Activated CD8-positive, alpha-beta memory T cell treated with anti-CD3 and anti-CD28 coated beads for 4 hours (primary cell): Measurements from ENCODE around the gene SATB1.

Experiments used
- DNase-seq, 2 donors: peaks; one replicate each; pipeline ENCODE4 v3.0.0-alpha.2; 2020; ENCODE audit warnings: low read depth in 2 of 2

The SATB1 gene

DNA sequence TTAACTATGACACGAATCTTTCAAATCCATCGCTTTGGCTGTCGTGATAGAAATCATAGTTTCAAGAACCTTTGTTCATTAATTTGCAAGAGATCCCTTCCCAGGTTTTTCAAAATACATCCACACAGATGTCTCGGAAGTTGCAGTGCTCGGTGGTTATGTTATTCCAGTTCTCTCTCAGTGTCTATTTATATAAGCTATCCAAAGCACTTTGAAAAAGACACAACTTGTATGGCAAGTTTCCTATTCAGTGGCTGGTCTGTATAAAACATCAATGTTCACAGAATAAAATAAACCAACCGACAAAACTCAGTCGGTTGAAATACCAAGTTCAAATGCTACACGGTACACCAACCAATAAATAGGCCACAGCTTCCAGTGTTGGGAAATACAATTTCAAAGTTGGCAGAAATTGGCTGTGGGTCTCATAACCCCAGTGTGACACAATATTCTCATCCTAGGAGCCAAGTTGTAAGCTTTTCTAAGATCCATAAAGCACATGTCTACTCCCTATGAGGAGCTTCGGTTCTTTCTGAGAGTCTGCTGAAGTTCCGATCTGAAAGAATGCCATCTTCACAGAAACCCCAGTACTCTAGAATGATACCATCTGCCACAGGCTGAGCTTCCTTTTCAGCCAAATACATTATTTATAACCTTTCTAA is 23.7 kb downstream of the SATB1 start:
- no peak for DNase-seq

DNA sequence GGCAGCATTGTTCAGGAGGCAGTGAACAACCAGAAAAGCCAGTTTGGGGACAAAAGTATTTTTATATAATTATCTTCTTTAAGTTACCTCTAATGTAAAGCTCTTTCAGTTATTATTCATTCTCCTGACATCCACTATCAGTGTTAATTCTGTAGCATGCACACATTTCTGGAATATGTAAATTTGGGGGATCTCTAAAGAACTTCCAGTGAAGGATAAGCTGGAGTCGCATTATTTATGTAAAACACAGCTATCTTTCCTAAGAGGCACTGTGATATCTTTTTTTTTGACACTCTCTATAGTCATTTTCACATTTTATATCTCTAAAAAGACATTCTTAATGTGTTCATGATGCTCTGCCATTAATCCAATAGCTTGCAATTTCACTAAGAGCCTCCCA is 26.7 kb downstream of the SATB1 start:
- no peak for DNase-seq

DNA sequence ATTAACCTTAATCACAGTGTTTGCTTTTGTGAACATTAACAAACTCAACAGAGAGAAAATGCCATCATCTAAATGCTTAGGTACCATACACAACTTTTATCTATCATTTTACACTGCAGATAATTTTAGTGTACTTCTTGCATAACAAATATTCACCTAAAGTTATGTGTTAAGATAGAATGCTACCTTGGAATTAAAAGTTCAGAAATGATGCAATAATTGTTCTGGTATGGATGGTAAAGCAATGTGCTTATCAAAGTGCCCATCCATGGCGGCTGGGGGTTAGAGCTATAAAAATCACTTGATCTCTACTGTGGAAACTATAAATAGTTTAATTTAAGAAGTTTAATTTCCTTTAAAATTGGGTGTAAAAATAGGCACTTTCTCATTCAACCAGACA is 28.7 kb downstream of the SATB1 start:
- no peak for DNase-seq

DNA sequence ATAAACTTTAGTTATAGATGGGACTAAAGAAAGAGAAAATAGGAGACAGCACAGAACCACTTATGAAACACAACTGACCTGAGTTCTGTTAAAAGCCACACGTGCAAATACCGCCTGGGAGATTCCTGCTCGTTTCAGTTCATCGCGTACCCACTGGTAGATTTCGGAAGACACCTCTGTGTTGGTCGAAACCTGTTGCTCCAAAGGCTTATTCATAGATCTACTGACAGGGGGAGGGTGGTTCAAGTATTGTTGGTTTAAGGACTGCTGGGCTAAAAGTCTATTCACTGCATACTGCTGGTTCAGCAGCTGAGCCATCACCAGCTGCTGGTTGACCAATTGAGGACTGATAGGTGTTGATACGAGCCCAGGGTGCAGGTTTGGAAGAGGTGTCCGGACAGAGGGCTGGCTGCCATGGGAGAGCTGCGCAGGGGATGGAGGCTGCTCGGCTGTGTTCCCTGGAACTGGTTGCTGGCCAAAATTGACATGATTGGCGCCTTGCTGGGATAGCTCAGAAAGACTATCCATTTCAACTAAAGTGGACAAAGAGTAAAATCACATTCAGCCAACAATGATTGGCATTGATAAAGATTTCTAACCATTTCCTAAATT is 30.6 kb downstream of the SATB1 start:
- no peak for DNase-seq

DNA sequence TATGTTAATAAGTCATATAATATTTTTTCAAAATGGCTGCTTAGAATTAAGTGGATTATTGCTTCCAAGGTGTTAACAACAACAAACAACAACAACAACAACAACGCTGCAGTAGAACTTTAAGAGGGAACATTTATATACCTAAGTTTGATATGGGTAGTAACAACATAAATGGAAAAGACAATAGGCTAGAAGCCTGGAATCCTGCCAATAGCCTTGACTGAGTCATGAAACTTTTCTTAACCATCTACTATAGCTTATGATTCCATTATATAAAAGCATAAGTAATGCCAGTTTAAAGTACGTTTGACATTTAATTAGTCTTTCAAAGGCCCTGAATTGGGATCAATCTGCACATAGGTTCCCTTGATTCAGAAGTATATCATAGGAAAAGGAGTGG is 31.2 kb downstream of the SATB1 start:
- no peak for DNase-seq

DNA sequence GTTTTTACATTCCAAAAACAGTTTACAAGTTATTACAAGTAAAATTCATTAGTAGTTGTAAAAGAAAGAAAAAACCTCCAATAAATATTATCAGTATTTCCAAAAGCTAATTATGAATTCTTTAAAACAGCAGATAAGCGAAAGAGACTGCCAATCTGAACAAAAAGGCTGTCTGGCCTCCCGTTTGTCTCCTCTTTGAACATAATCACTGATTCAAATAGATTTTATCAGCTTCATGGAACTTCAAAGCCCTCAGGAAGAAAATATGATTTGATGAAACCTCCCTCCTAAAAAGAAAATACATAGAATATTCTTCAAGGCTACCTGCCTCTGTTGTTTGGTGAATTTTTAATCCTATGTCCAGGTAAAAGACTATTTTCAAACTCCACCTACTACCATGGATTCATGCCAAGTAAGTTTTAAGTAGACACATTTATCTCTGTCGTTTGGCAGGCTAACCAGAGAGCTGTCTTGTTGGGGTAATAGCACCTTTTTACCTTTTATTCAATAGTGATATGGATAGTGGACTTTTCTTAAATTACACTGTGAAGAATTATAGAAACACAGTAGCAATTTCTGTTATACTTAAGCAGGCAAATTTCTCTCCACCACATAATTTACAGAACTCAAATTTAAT is 35.0 kb downstream of the SATB1 start:
- DNase-seq = no peak

DNA sequence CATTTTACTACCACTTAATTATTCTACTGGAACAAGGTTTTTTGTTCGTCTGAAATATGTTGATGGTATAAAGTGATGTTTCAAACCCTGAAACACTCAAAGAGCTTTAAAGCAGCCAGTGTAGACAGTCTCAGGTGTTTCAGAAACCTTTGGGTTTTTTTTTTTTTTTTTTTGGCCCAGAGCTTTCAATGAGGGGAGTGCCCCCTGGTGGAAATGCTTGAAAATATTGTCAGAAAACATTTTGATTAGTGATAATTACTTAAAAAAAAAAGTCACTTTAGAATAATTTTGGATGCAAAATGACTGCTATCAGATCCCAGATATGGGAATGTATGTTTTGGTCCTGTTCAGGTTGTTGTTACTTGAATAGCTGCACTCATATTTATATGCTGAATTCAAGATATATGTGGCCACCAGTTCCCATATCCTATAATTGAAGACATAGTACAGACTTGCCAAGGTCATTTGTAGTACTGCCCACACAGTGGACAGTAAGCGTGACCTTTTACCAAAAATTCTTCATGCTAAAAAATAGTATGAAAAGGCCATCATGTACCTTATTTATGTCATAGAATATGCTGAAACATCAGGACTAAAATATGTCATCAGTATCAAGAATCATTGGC is 35.9 kb downstream of the SATB1 start:
- DNase-seq = no peak

DNA sequence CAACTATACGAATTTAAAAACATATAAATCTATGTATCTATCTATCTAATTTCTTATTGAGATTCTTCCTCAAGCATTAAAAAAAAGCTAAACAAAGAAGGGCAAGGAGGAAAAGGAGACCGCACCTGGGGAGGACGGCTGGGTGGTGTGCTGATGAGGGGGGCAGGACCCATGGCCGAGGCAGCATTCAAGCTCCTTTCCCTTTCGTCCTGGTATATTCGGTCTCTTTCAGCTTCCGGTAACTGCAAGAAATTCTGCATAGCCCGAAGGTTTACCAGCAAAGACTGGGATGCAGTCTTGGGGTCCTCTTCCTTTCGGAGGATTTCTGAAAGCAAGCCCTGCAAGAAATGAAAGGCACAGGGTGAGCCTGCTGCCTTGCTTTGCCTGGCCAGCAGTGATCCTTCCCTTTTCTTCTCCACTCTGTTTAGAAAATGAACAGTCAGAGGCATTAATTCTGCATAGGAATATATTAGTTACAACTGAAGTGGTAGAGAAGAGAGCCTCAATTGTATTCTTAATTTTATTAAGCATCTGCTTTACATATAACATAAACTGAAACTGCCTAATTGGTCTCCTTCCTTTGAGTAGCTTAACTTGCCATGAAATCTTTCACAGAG is 38.8 kb downstream of the SATB1 start:
- no peak for DNase-seq

DNA sequence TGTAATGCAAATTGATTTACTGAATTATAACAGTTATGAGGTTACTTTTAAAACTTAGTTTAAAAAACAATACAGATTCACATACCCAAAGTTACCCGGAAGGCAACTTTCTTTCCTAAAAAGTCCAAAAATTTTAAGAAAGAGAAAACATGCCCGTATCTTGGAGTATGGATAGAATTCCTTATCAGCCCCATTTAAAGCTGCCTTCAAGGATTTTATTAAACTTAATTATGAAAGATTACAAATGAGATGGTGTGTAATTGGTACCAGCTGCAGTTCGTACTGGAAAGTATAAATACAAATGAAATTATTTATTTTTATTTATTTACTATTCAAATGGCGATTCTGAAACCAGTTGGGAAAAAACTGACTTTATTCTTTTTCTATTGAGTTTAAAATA is 39.4 kb downstream of the SATB1 start:
- no peak for DNase-seq

DNA sequence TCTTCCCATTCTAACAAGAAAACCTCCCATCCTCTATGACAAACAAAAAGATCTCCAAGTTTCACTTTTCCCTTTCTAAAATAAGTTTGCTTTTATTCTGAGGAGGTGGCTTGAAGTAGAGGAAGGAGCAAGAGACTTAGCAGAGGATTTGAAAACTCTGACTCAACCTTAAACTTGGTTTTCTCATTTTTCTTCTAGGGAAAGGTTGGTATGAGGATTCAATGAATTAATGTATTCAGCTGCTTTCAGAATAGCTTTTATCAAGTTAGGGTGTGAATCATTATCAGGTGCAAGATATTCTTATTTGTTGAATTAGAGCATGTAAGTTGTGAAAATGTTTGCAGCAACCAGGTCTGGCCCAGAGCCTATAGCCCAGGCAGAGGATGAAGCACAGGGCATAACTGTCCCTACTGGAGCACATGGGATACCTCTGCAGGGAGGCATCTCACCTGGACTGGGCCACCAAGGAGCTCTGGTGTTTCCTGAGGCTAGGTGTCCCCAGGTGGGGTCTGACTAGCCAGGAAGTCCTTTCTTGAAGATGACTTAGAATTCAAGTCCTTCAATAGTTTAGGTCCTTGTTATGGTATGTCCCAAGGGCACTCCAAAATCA is 42.3 kb downstream of the SATB1 start:
- DNase-seq = no peak

DNA sequence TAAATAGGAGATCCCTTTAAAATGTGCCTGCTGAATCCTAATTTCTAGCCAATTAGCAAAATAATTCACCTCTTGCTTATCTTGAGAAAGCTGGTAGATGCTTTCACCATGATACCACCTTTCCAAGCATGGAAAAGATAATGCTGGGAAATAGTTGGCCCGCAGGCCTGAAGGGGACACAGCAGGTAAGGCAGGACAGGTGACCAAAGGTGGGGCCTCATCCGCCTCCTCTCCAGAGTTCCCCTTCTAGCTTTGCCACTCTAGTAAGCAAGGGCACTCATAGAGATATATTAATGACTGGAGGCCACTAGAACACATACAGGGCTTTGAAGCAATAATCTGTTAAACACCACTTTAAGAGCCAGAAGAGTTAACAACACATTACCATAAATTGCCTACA is 45.5 kb downstream of the SATB1 start:
- DNase-seq = no peak

DNA sequence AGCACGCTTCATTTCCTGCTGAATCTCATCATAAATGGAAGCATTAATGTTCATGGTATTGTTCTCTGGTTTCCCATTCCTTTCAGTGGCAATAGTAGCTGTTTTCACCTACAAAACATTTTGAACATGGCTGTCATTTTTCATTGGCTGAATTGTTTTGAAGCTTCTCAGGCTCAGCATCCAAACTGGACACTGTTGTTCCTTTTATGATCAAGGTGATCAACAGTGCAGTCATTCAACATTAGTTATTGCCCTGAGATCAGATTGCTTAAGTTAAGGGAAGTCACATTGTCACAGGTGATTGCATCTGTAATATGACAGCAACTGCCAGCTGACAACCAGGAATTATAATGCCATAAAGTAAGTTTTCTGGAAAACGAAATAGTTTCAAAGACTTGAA is 46.9 kb downstream of the SATB1 start:
- no peak for DNase-seq

DNA sequence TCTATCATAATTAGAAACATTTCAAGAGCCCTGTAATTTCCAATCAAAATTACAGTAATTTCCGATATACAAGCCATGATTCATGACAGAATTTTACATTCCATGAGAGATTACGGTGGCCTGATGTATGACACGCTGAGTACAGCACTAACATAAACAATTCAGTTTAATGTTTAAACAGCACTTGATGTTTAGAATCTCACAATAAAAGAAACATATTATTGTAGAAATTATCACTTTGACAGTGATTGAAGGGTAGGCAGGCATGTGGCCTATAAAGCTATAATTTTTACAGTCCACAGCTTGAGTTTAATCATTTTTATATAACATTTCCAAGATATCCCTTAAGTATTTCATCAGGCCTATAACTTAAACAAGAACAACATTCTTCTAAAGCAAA is 48.5 kb downstream of the SATB1 start:
- no peak for DNase-seq

DNA sequence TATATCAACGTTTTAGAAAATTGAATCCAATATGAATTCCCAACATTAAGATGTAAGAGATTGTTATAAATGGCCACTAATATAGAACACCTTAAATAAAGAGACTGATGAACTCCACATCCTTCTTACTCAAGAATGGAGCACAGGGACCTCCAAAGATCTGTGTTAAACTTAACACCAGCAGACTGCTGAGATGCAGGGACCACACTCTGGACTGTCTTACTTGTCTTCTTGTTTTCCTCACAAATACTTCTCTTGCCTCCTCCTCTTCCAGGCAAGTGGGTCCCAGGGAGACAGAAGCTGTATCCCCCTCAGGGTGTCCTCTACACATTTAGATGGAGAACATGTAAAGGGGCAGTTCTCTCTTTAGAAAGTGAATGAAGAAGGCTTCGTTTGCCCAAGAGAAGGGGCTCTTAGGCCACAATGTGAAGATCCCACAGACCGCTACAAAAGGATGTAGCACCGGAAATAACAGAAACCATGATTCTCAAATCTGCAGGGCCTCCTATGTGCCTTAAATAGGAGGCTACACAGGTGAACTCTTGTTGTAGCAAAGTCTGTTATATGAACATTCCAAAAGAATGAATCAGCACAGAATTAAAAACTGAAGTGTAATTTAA is 52.2 kb downstream of the SATB1 start:
- DNase-seq = no peak

DNA sequence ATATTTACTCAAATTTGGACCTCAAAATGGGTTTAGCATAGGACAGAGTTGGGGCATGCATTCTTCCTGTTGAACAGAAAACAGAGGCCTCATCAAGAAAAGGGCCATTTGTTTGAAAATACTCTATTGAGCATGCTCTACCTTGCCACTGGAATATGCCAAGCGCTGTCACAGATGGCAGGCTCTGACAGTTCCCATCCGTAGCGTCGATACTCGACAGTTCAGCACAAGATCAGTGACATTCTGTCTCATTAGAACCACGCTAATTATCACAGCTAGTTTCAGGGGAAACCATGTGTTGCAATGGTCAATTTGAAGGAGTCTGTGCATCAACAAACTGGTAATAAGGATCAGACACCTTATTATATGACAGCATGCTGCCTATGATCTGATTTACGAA is 54.5 kb downstream of the SATB1 start:
- no peak for DNase-seq

DNA sequence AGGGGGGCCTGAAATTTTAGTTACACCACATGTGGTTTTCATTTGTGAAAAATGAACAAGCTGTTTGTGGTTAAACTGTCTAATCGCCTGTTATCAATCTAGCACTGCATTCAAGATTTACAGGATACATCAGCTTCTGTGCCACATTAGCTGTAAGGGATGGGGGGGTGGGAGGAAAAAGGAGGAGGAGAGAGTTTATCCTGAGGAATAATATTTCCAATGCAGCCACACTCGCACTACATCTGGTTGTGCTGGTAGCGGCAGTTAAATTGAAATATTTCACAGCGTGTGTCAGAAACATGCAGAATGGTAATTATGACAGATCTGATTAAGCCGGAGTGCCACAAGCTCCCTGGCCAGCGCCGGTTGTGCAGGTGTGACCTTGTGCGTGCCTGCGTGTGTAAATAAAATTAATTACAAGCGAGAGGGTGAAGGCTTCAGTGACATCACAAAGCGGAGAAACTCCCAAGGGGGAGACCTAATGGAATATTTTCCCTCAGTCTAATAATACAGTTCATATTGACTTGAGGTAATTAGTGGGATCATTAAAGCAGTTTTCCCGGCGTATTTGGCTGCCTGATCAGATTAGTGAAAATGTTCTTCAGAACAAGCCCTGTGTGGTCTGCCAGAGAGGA is 55.5 kb downstream of the SATB1 start:
- no peak for DNase-seq

DNA sequence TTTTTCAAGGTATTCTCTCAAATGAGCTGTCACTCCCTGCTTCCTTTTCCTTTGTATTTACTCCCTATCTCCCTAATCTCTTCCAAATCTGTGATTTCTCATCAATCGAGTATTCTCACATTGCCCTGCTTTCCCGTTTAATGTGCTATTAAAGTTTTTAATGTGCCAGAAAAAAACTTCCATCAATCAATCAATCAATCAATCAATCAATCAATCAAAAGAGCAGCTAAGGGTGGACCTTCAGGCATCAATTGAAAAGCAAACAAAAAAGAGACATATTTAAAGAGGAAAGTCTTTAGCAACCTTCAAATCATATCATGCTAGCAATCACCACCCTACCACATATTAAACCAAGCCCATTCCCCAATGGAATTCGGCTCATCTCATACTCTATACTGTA is 58.9 kb downstream of the SATB1 start:
- DNase-seq = no peak

DNA sequence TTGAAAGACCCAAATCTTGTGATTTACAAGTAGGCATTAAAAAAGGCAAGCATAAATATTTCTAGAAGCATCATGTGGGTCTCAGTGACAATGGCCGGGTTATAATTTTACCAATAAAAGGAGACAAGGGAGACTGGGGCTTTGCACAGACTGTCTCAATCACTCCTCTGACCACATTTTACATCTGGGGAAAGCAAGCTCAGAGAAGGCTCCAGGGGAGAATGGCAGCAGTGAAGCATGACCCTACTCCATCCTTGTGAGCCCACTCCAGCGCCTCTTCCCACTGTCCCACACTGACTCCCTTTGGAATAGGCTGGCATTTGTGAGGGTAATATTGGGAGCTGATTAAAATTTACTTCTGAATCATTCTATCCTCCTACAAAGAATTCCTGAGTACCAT is 61.8 kb downstream of the SATB1 start:
- DNase-seq = no peak

DNA sequence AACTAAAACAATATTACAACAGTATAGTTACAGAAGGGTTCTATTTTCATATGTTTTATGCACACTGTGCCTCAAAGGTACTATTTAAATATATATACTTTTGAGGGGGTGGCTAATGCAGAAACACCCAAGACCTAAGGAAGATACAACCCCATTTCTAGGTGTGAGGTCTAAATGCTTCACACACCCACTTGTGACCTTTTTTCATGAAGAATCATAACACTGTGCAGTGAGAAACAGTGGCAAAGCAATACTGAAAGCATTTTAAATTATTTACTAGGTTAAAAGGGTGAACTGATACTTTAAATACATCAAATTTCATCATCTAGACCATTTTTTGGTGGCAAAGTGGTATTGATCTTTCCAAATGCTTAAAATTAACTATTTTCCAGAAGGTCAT is 67.4 kb downstream of the SATB1 start:
- no peak for DNase-seq

DNA sequence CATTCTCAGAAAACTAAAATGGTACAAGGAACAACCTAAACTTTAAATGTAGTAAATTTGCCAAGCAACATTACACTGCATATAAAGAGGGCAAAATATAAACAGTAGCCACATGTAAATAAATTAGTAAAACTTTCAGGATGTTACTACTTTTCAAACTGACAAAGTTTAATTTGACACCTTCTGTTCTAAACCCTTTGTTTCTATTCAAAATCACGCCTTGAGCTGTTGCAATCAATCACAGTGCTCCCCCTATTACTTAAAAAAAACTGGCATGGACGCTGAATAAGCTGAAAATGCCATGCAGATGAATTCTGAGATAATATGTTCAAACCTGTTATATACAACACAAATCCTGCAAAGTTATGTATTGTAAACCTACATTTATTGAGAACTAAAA is 69.3 kb downstream of the SATB1 start:
- DNase-seq = no peak

DNA sequence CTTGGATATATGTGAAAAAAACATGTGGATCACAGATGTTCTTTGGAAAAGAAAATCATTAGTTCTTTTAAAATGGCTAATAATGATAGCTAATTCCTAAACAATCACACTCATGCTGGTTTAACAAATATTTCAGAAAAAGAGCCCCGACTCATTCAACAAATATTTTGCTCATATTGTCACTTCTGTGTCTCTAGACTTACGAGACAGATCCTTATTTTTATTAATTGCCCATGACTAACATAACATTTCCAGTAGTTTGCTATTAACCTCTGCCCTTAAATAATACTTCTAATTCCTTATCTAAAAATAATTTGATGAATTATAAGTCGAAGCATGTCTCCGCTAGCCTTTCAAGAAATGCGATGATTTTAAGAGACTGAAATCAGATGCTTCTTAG is 70.4 kb downstream of the SATB1 start:
- no peak for DNase-seq
